Measurements from ENCODE around the gene ABLIM2. TPM values are rescaled to one million over a fixed set of nuclear protein-coding genes. Genes with fewer than 3 reads are reported as not detected.

Gene ABLIM2
- total RNA-seq, 1 experiment from 2014 or later: 1.0 TPM

GRCh38 chr4:8102076-8102355 lies 56.6 kb downstream of the ABLIM2 start:
- no peak overlapping the region for H2BK5ac ChIP-seq (ENCODE audit: insufficient read length, low read length)
- no peak overlapping the region for H3K56ac ChIP-seq (ENCODE audit: insufficient read length, low read depth, low read length)
- H2BK20ac ChIP-seq (ENCODE audit: low read depth, low read length, poor library complexity, severe bottlenecking): no peak overlapping the region
- H3K4me1 Mint-ChIP-seq: peaks cover 29 to 35% of the 10 kb centered on the region in 2 experiments
- no peak overlapping the region for H2BK120ac ChIP-seq (ENCODE audit: low read depth, low read length, poor library complexity, severe bottlenecking)
- no peaks in the 10 kb centered on the region for H3K27me3 ChIP-seq (ENCODE audit: insufficient read depth, low read length)
- H3K23ac ChIP-seq (ENCODE audit: insufficient read length, low read depth, low read length): no peak overlapping the region
- H2BK12ac ChIP-seq (ENCODE audit: insufficient read length, low read depth, low read length): no peak overlapping the region
- H3K27ac Mint-ChIP-seq: no peak overlapping the region; a peak in 3 of 7 replicates
- no peak overlapping the region for H2BK15ac ChIP-seq (ENCODE audit: low read depth, low read length)
- H3K18ac ChIP-seq (ENCODE audit: insufficient read length, low read depth, low read length): no peak overlapping the region
- H4K91ac ChIP-seq (ENCODE audit: insufficient read length, low read depth, low read length): no peak overlapping the region
- no peak overlapping the region for H2AK5ac ChIP-seq (ENCODE audit: insufficient read length, low read length)
- TF ChIP-seq, protein P1, sequence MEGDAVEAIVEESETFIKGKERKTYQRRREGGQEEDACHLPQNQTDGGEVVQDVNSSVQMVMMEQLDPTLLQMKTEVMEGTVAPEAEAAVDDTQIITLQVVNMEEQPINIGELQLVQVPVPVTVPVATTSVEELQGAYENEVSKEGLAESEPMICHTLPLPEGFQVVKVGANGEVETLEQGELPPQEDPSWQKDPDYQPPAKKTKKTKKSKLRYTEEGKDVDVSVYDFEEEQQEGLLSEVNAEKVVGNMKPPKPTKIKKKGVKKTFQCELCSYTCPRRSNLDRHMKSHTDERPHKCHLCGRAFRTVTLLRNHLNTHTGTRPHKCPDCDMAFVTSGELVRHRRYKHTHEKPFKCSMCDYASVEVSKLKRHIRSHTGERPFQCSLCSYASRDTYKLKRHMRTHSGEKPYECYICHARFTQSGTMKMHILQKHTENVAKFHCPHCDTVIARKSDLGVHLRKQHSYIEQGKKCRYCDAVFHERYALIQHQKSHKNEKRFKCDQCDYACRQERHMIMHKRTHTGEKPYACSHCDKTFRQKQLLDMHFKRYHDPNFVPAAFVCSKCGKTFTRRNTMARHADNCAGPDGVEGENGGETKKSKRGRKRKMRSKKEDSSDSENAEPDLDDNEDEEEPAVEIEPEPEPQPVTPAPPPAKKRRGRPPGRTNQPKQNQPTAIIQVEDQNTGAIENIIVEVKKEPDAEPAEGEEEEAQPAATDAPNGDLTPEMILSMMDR (conservative IDR thresholded peaks at IDR 0.05): no peak
- DNase-seq: no peak
- H3K4ac ChIP-seq (ENCODE audit: low read depth, low read length): no peak overlapping the region
- H3K9ac ChIP-seq (ENCODE audit: extremely low read depth, insufficient read length, low read length): no peak overlapping the region
- H3K27ac ChIP-seq (ENCODE audit: insufficient read length, low read depth, low read length): no peak overlapping the region
- H3K4me1 ChIP-seq (ENCODE audit: insufficient read depth, low read length): peaks cover 2% of the 10 kb centered on the region; the same call in 1 of the 2 replicates
- H3K14ac ChIP-seq (ENCODE audit: insufficient read depth, low read length): no peak overlapping the region
- WGBS (ENCODE audit: extremely low coverage, insufficient read length, low lambda C conversion rate): no CpG with 5 or more reads among the region's 3 CpGs
- H4K20me1 ChIP-seq (ENCODE audit: control insufficient read depth, insufficient read depth, insufficient read length): no peaks in the 10 kb centered on the region
- H3K9me3 Mint-ChIP-seq: no peaks in the 10 kb centered on the region; a peak in 2 of 5 replicates
- H4K5ac ChIP-seq (ENCODE audit: insufficient read length, low read depth, low read length): no peak overlapping the region
- no peak overlapping the region for H2AFZ ChIP-seq (ENCODE audit: low read length)
- H3K4me2 ChIP-seq (ENCODE audit: insufficient read depth, insufficient read length, low read length): no peak overlapping the region
- no peak overlapping the region for H4K8ac ChIP-seq (replicated peaks; ENCODE audit: insufficient read length, low read depth, low read length)
- no peaks in the 10 kb centered on the region for H3K23me2 ChIP-seq (ENCODE audit: insufficient read length, low read depth, low read length, poor library complexity, severe bottlenecking)
- H3K36me3 Mint-ChIP-seq (ENCODE audit: insufficient read depth in 1 of 3, low read depth in 3 of 3): peaks cover 0 to 4% (median 0%) of the 10 kb centered on the region in 3 experiments; a peak in 1 of 7 replicates
- H3K9me3 ChIP-seq (ENCODE audit: control insufficient read depth, low read depth, low read length): no peaks in the 10 kb centered on the region
- H3K79me2 ChIP-seq (ENCODE audit: insufficient read depth, low read length): no peaks in the 10 kb centered on the region
- H3K4me3 Mint-ChIP-seq: no peak overlapping the region
- H3K79me1 ChIP-seq (ENCODE audit: insufficient read depth, low read depth, low read length, poor library complexity, severe bottlenecking): no peaks in the 10 kb centered on the region
- peaks cover 4% of the 10 kb centered on the region for H3K27me3 Mint-ChIP-seq (ENCODE audit: low read depth)
- no peak overlapping the region for H3T11ph ChIP-seq (ENCODE audit: low read length)
